ENCODE measurements around the gene FRMPD4.

The FRMPD4 gene

DNA sequence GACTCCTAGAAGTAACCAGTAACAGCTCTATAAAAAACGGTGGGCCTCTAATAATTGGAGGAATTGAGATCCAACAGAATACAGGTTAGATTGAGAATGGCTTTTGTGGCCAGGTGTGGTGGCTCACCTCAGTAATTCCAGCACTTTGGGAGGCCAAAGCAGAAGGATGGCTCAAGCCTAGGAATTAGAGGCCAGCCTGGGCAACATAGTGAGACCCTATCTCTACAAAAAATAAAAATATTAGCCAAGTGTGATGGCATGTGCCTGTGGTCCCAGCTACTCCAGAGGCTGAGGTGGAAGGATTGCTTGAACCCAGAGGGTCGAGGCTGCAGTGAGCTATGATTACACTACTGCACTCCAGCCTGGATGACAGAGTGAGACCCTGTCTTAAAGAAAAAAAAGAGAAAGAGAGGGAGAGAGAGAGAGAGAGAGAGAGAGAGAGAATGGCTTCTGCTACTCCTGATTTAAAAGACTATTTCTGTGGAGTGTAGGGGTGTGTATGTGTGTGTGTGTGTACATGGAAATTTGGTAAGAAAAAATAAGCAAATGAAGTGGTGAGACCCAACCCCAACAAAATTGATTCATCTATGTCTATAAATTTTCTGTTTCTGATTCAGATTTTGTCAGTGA is 89.3 kb downstream of the FRMPD4 start:
- POLR2A ChIA-PET (ENCODE audit: low non-redundant PET), result no interaction called here
- TF ChIP-seq, protein P1, sequence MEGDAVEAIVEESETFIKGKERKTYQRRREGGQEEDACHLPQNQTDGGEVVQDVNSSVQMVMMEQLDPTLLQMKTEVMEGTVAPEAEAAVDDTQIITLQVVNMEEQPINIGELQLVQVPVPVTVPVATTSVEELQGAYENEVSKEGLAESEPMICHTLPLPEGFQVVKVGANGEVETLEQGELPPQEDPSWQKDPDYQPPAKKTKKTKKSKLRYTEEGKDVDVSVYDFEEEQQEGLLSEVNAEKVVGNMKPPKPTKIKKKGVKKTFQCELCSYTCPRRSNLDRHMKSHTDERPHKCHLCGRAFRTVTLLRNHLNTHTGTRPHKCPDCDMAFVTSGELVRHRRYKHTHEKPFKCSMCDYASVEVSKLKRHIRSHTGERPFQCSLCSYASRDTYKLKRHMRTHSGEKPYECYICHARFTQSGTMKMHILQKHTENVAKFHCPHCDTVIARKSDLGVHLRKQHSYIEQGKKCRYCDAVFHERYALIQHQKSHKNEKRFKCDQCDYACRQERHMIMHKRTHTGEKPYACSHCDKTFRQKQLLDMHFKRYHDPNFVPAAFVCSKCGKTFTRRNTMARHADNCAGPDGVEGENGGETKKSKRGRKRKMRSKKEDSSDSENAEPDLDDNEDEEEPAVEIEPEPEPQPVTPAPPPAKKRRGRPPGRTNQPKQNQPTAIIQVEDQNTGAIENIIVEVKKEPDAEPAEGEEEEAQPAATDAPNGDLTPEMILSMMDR (conservative IDR thresholded peaks at IDR 0.05; ENCODE audit: low read depth), result no peak
- DNase-seq (ENCODE audit: low spot score), result no peak
- CTCF ChIA-PET, result no interaction called here
- no peak overlapping the region for H3K27ac ChIP-seq

DNA sequence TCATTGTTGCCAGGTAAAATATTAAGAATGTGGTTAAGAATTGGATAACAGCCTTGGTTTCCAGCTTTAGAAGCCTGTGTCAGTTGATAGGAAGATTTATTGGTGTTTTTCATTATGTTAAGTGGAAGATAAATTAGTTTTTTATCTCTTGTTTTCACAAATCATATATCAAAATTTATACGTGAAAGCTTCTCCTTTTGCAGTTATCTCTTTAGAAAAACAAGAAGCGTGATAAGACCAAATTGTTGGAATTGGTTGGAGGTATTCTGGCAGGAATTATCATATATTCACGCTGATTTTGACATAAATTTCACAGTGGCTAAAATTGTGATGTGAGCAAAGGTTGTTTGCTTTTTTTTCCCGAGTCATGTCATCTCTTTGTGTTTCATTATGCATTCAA is 90.6 kb downstream of the FRMPD4 start:
- ChIA-PET POLR2A (ENCODE audit: low non-redundant PET) (no interaction called here), CTCF (no interaction called here)
- TF ChIP-seq, protein P1 (conservative IDR thresholded peaks at IDR 0.05; ENCODE audit: low read depth), result no peak
- H3K27ac ChIP-seq, result no peak overlapping the region
- no peak for DNase-seq (ENCODE audit: low spot score)

DNA sequence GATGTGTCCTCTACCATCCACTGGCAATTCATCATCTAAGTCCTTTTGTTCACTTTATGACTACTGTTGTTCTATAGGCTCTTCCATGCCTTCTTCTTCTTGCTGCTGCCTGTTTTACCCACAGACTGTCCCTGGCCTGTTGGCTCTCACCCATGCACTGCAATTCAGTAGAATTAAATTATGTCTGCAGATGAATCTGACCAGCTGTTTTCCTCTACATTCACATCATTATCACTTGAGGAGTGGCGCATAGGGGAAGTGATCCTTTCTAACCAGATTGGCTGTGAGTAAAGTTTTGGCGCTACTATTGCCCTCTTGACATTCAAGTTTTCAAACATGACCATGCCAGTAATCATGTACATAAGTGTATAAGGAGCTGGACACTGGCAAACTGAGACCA is 91.7 kb downstream of the FRMPD4 start:
- POLR2A ChIA-PET (ENCODE audit: low non-redundant PET), result no interaction called here
- TF ChIP-seq, protein P1 (conservative IDR thresholded peaks at IDR 0.05; ENCODE audit: low read depth), result no peak

DNA sequence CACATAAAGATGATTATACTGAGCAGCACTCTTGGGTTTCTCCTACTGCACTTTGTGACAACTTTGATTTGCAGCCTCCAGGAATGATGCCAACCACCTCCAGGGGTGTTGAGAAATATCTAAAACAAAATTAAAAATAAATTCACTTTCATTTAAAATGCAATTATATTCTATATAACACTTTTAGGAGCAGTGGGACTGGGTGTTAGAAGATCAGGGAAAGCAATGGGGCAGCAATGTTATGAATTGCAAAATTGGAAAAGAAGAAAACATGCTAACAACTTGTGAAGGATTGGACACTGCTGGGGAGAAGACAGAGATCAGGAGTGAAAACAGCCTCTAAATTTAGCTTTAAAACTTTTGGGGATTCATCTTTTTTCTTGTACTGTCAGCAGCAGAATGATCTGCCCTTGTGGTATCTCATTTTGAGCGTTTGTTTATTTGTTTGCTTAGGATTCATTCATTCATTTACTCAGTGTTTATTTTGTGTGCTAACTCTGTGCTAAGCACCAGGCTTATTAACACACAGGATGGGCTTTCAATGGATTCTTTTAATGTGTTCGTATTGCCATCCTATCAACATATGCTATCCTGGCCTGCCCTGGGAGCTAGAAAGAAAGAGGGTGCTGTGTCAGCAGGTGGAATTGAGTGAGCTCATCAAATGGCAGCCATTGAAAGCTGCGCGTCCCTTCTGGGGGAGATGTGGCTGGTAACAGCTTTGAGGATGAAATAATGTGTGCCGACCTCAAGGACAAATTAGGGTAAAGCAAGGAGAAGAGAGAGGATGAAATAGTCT is 96.5 kb downstream of the FRMPD4 start:
- POLR2A ChIA-PET (ENCODE audit: low non-redundant PET), result no interaction called here
- CTCF ChIA-PET, result no interaction called here
- DNase-seq (ENCODE audit: low spot score), result no peak
- TF ChIP-seq, protein P1 (conservative IDR thresholded peaks at IDR 0.05; ENCODE audit: low read depth), result no peak
- no peak overlapping the region for H3K27ac ChIP-seq

More for the DNA sequence above, 91.7 kb downstream of the FRMPD4 start:
- DNase-seq (ENCODE audit: low spot score), result no peak
- CTCF ChIA-PET, result no interaction called here
- no peak overlapping the region for H3K27ac ChIP-seq

DNA sequence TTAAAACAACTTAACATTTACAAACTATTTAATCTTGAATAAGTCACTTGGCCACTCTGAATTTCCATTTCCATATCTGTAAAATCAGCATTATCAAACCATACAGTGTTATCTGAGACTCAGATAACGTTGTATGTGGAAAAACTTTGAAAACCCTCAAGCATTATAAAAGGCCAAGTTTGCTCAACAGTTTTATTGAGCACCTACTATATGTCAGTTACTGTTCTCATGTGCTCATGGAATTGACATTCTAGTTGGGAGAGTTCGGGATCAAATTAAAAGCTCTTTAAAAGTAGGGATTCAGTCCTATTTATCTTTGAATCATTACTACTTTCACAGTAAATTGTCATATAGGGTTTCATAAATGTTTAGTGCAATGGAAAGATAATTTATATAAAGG is 97.9 kb downstream of the FRMPD4 start:
- TF ChIP-seq, protein P1 (conservative IDR thresholded peaks at IDR 0.05; ENCODE audit: low read depth), result no peak
- POLR2A ChIA-PET (ENCODE audit: low non-redundant PET), result no interaction called here
- H3K27ac ChIP-seq, result no peak overlapping the region
- DNase-seq (ENCODE audit: low spot score), result no peak
- CTCF ChIA-PET, result no interaction called here

DNA sequence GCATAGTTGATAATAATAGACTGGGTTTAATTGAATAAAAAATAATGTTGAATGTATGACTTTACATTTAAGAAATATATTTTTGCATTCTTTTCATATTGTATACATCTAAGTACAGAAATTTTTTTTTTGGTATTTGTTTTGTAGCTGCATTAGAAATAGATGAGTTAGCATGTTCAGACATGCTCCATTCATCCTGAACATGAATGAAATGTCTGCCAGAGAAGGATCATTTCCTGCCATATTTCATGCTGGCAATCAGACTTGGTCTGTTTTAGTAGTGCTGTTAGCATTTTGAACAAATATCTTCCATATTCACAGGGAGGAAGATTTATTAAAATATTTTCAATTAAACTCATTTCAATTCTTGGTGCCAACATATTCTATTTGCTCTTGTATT is 98.9 kb downstream of the FRMPD4 start:
- POLR2A ChIA-PET (ENCODE audit: low non-redundant PET), result no interaction called here
- peak; percentile 4 for DNase-seq (ENCODE audit: low spot score)
- CTCF ChIA-PET, result no interaction called here
- H3K27ac ChIP-seq, result no peak overlapping the region
- TF ChIP-seq, protein P1 (conservative IDR thresholded peaks at IDR 0.05; ENCODE audit: low read depth), result no peak

Data from RWPE1 (cell line).